HG03457 (cell line): ENCODE results near the gene SLC1A5.

ENCODE experiments used
- ATAC-seq: cut with Tn5 transposase; IDR thresholded peaks from one replicate; pipeline ENCODE4 v1.9.1; 2021; ENCODE audit warnings: moderate number of reproducible peaks; ENCODE audit not compliant: unreplicated experiment

The SLC1A5 gene

DNA sequence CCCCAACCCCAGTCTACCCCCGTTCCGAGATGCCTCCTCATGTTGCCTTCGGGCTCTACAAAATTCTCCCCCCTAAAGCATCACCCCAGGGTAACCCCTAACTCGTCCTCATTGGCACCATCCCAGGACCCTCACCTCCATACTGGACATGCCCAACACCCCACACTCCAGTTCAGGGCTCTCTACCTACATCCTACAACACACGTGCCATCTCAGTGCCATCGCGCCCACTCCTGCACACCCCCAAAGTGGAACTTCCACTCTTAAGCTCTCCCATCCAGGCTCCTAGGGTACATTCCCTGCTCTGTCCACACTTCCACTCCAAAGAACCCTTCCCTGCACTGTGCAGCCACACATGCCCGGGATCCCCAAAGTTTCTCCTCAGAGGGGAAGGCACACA lies 43.4 kb downstream of the SLC1A5 start:
- ATAC-seq: no peak

DNA sequence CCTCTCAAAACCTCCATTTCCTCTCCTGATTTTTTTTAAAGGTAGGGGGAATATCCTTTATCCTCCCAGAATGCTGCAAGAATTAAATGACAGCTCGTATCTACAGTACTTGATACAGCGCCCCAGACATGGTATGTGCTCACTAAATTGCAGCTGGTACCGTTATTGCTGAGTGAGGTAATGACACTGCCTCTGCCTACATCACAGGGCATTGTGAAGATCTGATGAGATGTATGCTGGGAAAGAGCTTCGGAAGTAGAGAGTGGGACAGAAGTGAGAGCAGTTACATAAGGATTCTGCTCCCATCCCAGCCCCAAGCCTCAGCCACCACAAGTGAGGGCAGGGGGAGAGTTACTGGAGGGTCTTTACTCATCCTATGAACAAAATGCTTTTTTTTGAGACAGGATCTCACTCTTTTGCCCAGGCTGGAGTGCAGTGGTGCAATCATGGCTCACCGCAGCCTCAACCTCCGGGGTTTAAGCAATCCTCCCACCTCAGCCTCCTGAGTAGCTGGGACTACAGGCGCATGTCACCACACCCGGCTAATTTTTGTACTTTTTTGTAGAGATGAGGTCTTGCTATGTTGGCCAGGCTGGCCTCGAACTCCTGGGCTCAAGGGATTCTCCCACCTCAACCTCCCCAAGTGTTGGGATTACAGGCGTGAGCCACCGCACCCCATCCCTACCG lies 44.2 kb downstream of the SLC1A5 start:
- no peak for ATAC-seq

DNA sequence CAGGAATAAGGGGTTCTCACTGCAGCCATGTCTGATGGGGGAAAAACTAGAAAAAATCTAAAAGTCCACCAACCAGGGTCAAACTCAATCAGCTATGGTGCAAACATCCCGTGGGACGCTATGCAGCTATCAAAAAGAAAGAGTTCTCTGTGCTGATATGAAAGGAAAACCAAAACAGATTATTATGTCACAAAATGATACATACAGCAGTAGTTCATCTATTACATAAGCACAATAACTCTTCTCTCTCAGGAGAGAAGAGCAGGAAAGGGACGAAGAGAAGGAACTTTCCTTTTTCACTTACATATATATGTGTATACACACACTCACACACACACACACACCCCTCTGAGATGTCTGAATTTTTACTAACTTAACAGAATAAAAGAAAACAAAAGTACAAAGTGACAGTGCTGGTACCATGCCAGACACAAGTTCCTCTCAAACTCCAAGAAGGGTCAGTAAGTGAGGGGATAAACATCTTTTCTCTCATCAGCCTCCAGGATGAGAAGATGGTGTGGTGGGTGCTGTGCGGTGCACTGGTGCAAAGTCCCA lies 45.4 kb downstream of the SLC1A5 start:
- no peak for ATAC-seq

DNA sequence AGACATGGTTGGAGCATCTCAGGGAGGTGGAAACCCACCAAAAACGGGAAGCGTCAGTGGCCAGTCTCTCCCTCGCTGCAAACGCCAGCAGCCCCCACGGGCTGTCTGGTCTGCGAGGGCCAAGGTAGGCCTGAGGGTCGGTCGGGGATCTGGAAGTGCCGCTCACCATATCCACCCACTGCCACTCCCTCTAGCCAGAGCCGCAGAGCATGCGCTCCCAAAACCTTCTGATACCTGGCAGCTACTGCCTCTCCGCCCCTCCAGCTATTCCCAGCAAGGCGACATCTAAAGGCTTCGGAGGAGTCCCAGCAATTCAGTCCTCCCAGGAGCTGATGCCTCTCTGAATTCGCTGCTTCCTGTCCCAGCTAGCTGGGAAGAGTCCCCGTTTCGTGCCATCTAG lies 46.9 kb downstream of the SLC1A5 start:
- ATAC-seq: no peak

DNA sequence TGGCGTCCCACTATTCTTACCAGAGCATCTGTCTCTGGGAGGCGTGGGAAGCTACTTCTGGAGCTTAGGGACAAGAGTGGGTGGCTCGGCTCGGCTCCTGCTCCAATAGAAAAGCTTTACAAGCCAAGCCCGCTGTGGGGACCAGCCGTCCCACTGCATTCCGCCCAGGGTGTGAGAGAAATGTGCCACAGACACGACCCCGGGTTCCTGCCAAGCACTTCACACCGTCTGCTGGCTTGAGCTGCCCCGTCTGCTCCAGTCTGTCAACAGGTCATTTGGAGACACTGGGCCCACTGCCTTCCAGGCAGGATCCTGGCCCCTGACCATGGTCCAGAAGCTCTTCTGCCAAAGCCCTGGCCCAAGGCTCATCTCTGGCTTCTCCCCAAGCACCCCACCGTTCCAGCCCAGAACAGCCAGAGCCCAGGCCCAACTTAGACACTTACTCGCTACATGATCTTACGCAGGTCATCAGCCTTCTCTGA lies 49.1 kb downstream of the SLC1A5 start:
- ATAC-seq: no peak

DNA sequence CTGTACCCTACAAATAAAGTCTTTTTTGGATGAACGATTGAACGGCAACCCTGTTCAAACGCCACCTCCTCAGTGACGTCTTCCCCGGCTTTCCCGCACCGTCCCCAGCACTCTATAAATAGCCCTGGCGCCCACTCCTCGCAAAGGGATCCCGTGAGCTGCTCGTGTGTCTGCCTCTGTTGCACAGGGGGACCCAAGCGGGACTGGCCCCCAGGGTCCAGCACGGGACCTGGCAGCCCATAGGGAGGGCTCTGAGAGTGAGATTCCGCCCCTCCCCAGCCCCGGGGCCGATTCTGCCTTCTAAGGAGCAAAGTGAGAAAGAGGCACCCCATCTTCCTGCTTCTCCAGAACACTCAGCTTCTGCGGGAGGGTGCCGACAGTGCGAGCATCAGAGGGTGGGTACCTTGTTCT lies 50.6 kb downstream of the SLC1A5 start:
- ATAC-seq: no peak

DNA sequence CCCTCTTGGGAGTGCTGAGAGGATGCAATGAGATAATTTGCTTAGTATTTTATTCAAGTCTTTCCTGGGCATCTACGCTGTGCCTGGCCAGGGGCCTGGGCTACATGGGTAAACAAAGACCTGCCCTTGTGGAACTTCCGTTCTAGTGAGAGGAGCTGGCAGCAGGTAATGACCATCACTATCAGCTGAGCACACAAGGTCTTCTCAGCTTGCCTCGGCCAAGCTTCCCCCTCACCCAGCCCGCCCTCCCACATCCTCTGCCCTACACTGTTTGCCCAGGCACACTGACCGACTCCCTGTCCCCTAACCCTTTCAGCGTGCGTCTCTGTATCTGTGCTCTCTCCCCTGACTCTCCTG lies 51.1 kb downstream of the SLC1A5 start:
- ATAC-seq: no peak

DNA sequence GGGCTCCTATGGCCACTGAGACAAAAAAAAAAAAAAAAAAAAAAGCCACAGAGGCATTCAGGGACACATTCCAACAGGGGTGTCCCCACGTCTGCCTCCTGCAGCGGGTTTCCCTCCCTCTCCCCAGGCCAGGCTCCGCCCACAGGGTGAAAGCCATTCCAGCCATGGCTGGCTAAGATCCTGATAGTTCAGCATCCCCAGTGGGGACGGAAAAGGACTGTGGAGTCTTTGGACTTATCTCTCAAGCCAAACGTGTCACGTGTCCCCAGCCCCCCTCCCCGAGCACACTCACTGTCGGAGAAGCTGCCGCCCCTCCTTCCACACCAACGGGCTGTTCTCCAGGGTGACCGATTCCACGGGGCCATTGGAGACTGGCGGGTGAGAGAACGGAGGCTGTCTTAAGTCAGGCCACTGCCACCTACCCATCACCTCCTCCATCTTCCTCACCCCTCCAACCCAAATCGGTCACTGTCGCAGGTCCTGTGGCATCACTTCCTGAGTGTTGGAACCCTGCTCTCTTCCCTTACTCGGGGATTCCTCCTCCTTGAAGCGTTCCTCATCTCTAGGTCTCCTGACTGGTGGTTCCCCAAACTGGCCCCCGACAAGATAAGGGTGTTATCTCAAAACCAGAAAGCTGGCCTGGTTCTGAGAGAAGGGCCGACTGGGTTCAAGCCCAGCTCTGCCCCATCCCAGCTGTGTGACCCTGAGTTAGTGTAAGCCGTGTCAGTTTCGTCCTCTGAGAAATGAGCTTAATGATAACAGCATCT lies 51.7 kb downstream of the SLC1A5 start:
- ATAC-seq: no peak

DNA sequence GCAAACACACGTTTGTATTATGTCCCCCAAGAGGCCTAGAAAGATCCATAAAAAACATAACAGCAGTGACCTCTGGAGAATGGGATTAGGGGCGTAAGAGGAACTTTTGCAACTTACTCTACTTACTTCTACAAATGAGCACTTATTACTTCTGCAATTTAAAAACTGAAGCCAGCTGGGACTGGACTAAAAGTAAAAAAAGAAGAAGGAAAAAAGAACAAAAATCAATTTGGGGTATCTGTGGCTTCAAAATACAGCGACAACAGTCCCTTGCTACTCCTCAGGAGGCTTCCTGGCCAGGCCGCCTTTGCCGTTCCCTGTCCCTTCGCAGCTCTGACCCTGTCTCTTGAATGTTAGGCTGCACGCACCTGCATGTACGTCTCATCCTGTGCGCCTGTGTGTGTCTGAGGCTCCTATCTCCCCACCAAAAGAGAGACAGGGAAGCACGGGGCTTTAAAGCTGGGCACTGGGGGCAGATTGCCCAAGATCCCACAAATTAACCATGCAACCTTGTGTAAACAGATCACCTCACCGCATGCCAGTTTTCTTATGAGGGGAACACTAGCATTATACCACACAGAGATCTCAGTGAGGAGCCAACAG lies 54.6 kb downstream of the SLC1A5 start:
- no peak for ATAC-seq

DNA sequence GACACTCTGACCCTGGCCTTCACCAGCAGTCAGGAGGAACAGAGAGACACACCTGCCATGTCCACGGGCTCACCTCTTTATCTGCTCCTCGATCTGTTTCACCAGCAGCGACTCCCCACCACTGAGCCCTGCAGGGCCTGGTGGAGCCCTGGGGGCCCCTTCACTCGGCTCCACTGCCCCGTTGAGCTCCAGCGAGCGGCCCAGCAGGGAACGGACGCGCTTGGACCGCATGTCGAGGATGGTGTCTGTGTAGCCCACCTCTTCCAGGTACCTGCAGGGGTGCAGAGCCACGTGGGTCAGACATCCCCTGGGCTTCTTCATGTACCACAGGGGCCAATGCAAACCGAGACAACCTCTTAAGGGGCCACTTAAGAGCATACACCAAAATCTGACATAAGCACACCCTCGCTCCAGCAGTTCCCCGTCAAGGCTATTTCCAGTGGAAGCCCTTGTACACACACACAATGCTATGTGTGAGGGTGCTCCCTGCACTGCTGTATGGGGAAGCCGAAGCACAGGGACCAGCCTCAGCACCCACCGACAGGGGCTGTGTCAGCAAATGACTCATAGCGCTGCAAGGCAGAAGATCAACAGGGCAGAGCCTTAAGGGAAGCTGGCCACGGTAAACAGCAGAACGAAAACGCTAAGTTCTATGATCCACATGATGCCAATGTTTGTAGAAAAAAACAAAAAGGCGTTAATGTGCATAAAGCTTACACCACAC lies 55.3 kb downstream of the SLC1A5 start:
- ATAC-seq: no peak

DNA sequence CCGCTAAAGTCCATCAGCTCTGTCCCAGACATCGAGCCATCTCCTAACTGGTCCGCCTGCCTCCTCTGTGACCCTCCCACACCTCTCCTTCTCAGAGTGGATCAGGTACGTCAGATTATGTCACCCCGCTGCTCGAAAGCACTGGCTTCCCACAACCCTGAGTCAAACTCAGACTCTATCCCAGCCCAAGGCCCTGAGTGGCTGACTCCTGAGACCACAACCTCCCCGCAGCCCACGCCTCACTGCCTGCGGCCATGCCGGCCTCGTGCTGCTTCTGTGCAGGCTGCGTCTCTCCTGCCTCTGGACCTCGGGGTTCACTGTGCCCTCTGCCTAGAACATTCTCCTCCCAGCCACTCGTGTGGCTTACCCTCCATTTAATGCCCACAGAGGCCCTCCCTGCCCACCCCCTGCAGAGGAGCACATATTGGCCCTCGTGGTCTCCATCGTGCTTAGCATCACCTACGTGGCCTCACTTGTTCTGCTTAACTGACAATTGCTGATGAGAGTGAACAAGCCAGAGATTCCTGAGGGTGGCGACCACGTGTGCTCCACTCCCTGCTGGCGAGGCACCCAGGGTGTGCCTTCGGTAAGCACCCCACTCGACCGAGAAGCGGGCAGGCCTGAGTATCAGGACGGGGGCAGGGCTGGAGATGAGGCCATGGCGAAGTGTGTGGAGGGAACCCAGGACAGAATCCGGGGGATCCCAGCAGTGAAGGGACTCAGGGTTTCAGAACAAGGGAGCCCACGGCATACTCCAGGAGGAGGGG lies 56.0 kb downstream of the SLC1A5 start:
- ATAC-seq: no peak

DNA sequence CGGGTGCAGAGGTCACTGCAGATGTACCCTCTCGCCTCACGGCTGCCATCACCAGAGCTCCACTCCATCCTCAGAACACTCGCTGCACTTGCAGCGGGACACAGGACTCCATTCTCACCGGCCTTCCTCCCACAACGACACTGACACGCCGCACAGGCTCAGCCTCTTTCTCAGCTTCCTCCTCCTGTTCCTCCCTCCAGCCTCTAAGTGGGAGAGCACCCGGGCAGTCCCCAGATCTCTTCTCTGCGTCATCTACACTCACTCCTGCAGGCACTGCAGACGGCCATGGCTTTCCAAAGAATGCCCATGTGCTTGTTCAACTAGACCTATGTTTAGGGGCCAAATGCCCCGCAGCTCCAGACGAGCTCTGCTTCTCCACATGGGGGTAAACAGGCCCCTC lies 56.8 kb downstream of the SLC1A5 start:
- ATAC-seq: no peak

DNA sequence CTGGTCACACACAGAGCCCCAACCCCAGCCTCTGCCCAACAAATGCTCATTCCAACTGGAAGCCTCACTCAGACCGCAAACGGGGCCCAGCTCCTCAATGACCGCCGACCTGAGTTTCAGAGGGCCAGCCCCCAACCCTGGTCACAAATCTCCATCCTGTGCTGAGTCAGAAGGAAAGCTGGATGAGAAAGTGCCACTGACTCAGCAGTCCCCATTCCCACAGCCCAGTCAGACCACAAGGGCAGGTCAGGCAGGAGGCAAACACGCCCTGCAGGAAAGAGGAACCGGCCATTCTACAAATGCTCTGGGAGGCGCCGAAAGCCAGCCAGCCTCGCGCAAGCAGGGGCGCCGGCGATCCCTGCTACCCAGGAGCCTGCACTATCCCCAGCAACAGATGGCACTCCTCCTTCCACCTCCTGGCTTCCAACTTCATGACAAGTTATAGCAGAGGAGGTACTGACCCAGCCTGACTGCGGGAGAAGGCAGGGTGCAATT lies 57.3 kb downstream of the SLC1A5 start:
- ATAC-seq: no peak

DNA sequence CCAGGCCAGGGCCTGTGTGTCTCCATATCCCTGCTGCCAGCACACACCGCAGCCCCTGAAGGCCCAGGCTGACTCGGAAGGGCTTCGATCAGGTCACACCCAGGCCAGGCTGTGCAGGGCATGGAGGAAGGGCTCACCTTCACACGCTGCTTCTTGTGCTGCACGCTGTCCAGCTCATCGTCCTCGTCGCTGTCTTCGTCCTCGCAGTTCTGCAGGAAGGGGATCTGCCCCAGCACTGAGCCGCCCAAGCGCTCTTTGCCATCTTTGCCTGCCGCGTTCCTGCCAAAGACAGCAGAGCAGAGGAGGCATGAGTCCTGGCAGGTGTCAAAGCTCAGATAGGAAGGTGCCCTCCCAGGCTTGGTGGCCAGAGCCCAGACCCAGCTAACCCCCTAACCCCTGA lies 57.8 kb downstream of the SLC1A5 start:
- no peak for ATAC-seq

DNA sequence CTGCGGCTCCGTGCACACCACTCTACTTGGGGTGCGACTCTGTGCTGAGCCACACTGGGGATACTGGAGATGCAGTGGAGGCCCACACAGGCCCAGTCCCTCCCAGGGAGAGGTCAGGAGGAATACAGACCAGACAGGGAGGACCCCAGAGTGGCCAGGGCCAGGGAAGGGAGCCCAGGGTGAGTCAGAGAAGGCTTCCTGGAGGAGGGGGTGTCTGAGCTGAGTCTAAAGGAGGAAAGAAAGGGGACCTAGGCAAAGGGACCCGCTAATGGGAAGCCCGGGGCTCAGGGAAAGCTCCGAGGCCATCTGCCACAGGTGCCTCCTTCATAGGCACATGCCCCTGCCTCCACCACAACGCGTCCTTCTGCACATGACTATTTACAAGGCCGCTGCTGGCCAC lies 58.2 kb downstream of the SLC1A5 start:
- no peak for ATAC-seq

DNA sequence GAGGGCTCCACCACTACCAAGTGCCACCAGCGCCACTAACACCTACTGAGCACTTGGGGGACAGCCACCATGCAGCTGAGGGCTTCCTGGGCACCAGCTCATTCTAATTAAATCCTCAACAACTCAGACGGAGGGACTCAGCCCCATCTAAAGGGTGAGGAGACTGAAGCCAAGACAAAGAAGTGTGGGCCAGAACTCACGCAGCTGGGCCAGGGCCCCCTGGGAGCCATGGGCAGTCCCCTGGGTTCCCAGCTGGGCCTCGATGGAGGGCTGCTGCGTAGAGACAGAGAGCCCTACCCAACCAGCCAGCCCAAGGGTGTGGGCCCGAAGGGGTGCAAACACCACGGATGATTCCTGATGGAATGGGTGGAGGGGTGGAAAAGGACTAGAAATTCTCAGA lies 58.7 kb downstream of the SLC1A5 start:
- ATAC-seq: no peak

DNA sequence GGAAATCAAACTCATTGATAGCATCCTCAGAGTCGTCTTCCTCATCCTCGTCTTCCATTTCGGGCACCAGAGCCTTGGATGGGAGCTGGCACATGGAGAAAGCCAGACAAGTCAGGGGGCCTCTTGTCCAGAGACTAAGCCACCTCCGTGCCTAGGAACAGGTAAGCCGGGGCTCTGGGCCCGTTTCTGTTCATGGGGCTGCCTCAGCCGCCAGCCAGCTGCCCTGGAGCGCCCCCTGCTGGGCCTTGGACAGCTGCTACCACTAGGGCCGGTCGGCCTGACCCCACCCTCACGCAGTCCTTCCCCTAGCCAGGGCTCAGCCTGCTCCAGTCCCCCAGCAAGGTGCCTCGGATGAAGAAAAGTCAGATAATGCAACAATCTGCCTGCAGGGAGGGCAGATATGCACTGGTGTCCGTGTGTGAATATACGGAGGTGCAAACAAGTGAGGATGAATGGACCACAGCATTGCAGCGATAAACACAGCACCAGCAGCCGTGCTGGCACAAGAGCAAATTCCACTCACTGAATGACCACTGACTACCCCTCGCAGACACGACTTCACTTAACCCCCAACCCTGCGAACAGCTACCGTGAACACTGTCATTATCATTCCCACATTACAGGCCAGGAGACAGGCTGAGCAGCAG lies 59.6 kb downstream of the SLC1A5 start:
- ATAC-seq: no peak

DNA sequence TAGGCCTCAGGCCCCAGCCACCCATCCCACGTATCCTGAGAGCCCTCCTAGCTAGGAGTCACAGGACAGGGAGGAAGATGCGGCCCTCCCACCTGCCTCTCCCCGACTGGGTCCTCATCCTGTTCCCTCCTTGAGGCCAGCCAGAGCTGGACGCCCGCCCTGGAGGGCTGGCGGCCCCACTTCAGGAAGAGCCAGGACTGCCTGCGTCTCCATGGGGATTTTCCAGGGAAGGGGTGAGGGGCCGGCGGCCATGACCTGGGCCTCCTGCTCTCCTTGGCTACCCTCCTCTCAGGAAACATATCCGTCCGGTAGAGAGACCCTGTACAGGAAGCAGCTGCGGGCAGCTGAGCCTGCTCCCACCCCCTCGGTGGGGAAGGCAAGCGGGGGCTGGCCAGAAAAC lies 60.2 kb downstream of the SLC1A5 start:
- no peak for ATAC-seq

DNA sequence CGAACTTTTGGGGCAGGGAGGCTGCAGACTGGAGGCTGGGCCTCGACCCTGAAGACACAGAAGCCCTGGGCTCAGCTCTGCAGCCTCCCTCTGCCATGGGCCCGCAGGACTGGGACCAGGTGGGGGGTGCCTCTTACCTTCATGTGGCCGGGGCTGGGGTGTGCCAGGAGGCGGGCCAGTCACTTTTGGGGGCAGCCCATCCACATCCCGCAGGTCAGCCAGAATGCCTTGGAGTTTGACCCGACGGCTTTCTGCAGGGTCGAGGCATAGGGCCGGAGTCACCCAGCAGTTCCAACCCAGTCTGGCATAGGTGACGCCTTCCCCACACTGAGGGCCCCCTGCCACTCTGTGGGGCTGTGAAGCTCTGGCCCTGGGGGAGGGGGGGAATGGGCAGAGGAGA lies 60.6 kb downstream of the SLC1A5 start:
- ATAC-seq: no peak

DNA sequence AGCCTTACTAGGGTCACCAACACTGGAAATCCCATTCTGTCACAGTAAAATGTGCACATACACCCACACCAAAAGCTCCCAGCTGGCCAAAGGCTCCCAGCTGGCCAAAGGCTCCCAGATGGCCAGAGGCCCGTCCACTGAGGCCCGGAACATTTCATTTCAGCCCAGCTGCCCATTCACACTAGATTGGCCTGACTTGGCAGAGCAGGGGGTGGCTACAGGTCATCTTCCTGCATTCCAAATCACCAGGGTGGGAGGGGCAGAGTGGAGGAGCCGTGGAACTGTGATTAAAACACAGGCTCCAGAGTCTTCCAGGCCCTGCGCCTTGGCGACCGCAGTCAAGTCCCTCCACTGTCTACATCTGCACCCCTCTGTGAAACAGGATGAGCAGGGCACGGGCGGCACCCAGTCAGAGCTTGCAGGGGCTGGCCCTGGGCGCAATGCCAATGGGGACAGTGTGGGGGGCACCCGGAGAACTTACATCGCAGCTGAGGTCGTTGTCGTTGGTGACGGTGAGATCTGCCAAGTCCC lies 61.4 kb downstream of the SLC1A5 start:
- no peak for ATAC-seq
